IPS-15b (cell line): Measurements from ENCODE around the gene CCDC107.
"Not testable (repeated sequence)": the region's sequence is repeated elsewhere in the genome, so short reads cannot be mapped to it uniquely, and the experiment has no call there.

Source experiments
- H3K27me3 ChIP-seq: one replicate; pipeline ENCODE4 v1.6.1; 2013; ENCODE audit warnings: low read length; ENCODE audit not compliant: control insufficient read depth, insufficient read depth
- H3K36me3 ChIP-seq: one replicate; pipeline ENCODE4 v1.6.1; 2013; ENCODE audit warnings: low read length; ENCODE audit not compliant: control insufficient read depth, insufficient read depth
- H3K4me1 ChIP-seq: one replicate; pipeline ENCODE4 v1.6.1; 2013; ENCODE audit warnings: mild to moderate bottlenecking, low read length; ENCODE audit not compliant: control insufficient read depth, insufficient read depth
- H3K4me3 ChIP-seq: one replicate; pipeline ENCODE4 v1.5.1; 2013; ENCODE audit warnings: low read depth, low read length
- H3K9ac ChIP-seq: one replicate; pipeline ENCODE4 v1.6.1; 2013; ENCODE audit warnings: low read depth, mild to moderate bottlenecking, low read length
- H3K9me3 ChIP-seq: one replicate; pipeline ENCODE4 v1.6.1; 2013; ENCODE audit warnings: mild to moderate bottlenecking, low read length; ENCODE audit not compliant: control insufficient read depth, insufficient read depth

CCDC107 gene

GRCh38 chr9:35618854-35619799, 39.0 kb upstream of the CCDC107 start:
- H3K27me3 ChIP-seq: peaks cover 34% of the 10 kb centered on the region
- H3K9ac ChIP-seq: no peak overlapping the region
- no peaks in the 10 kb centered on the region for H3K4me1 ChIP-seq
- no peaks in the 10 kb centered on the region for H3K36me3 ChIP-seq
- no peak overlapping the region for H3K4me3 ChIP-seq
- H3K9me3 ChIP-seq: no peaks in the 10 kb centered on the region

GRCh38 chr9:35619800-35620158, 38.3 kb upstream of the CCDC107 start:
- Histone ChIP-seq H3K27me3 (peaks cover 34% of the 10 kb centered on the region), H3K36me3 (no peaks in the 10 kb centered on the region), H3K9me3 (no peaks in the 10 kb centered on the region), H3K9ac (no peak overlapping the region), H3K4me1 (no peaks in the 10 kb centered on the region), H3K4me3 (no peak overlapping the region)

- Histone ChIP-seq H3K9ac (no peak overlapping the region), H3K36me3 (no peaks in the 10 kb centered on the region), H3K4me1 (no peaks in the 10 kb centered on the region), H3K9me3 (no peaks in the 10 kb centered on the region), H3K27me3 (no peaks in the 10 kb centered on the region), H3K4me3 (no peak overlapping the region)
Measured at GRCh38 chr9:35627575-35627974, 30.5 kb upstream of the CCDC107 start.

DNA sequence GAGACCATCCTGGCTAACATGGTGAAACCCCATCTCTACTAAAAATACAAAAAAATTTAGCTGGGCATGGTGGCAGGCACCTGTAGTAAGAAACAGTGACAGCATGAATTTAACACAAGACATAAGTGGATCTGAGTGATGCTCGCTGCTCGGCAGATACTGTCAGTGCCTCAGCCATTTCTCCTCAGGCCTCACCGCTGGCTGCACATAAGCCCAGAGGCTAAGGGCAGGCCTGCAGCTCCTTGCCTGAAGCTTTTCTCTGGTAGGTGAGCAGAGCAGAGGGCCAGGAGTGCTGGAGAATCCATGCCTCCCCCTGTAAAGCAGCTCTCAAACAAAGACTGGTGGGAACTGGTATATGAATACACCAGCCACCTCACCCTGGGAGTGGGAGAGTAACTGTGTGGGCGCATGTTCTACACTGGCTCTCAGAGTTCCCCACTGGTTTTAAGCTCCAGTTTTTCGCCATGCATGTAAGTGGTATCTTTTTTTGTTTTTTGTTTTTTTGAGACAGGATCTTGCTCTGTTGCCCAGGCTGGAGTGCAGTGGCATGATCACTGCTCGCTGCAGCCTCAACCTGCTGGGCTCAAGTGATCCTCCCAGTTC, 29.6 kb upstream of the CCDC107 start:
- Histone ChIP-seq H3K36me3 (no peaks in the 10 kb centered on the region), H3K4me1 (no peaks in the 10 kb centered on the region), H3K4me3 (no peak overlapping the region), H3K9ac (no peak overlapping the region), H3K9me3 (no peaks in the 10 kb centered on the region), H3K27me3 (no peaks in the 10 kb centered on the region)

GRCh38 chr9:35629597-35629996, 28.5 kb upstream of the CCDC107 start:
- no peak overlapping the region for H3K4me3 ChIP-seq
- no peaks in the 10 kb centered on the region for H3K36me3 ChIP-seq
- H3K9me3 ChIP-seq: no peaks in the 10 kb centered on the region
- H3K4me1 ChIP-seq: no peaks in the 10 kb centered on the region
- H3K9ac ChIP-seq: no peak overlapping the region
- no peaks in the 10 kb centered on the region for H3K27me3 ChIP-seq

GRCh38 chr9:35635730-35636129, 22.4 kb upstream of the CCDC107 start:
- H3K4me1 ChIP-seq: no peaks in the 10 kb centered on the region
- no peak overlapping the region for H3K9ac ChIP-seq
- no peak overlapping the region for H3K4me3 ChIP-seq
- no peaks in the 10 kb centered on the region for H3K9me3 ChIP-seq
- no peaks in the 10 kb centered on the region for H3K27me3 ChIP-seq
- H3K36me3 ChIP-seq: no peaks in the 10 kb centered on the region

DNA sequence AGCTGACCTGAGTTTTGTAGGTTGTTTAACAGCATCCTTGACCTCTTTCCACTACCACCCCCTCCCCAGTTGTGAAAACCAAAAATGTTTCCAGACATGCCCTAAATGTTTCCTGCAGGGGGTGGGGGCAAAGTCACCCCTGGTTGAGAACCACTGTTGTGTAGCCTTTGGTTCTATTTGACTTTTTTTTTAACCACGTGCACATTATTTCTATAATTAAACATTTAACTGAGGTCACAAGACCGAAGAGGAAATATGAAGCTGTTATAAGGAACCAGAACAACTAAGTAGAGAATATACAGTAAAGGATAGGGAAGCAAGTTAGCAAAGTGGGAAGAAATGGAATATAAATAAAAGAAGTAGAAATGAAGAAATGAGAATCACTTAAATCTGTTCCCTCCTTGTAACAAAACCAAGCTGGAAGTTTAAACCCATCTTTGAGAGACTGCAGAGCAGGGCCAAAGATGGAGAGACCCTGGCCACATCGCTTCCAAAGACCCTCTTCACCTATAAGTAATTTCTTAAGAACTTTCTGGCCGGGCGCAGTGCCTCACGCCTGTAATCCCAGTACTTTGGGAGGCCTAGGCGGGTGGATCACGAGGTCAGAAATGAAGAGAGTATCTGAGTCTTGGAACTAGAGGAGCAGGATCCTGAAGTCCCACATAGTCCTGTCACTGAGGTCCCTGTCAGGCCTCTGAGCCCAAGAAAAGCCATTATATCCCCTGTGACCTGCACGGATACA, 21.8 kb upstream of the CCDC107 start:
- no peaks in the 10 kb centered on the region for H3K9me3 ChIP-seq
- H3K4me3 ChIP-seq: no peak overlapping the region
- H3K27me3 ChIP-seq: no peaks in the 10 kb centered on the region
- H3K4me1 ChIP-seq: no peaks in the 10 kb centered on the region
- no peak overlapping the region for H3K9ac ChIP-seq
- no peaks in the 10 kb centered on the region for H3K36me3 ChIP-seq

- not testable (repeated sequence) for H3K27me3 ChIP-seq, H3K9me3 ChIP-seq, H3K4me1 ChIP-seq, H3K36me3 ChIP-seq, H3K9ac ChIP-seq, H3K4me3 ChIP-seq
Measured at GRCh38 chr9:35636877-35637246, 21.2 kb upstream of the CCDC107 start.

DNA sequence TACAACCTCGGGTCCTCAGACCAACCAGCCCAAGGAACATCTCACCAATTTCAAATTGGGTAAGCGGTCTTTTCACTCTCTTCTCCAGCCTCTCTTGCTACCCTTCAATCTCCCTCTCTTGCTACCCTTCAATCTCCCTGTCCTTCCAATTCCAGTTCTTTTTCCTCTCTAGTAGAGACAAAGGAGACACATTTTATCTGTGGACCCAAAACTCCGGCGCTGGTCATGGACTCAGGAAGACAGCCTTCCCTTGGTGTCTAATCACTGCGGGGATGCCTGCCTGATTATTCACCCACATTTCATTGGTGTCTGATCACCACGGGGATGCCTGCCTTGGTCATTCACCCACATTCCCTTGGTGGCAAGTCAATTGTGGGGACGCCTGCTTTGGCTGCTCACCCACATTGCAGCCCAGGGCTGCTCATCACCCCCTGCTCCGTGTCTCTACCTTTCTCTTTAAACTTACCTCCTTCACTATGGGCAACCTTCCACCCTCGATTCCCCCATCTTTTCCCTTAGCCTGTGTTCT, 20.6 kb upstream of the CCDC107 start:
- H3K9ac ChIP-seq, H3K4me1 ChIP-seq, H3K4me3 ChIP-seq, H3K9me3 ChIP-seq, H3K27me3 ChIP-seq, H3K36me3 ChIP-seq: not testable (repeated sequence)

- not testable (repeated sequence) for H3K27me3 ChIP-seq, H3K36me3 ChIP-seq, H3K4me1 ChIP-seq, H3K9ac ChIP-seq, H3K4me3 ChIP-seq, H3K9me3 ChIP-seq
Measured at GRCh38 chr9:35638751-35639150, 19.3 kb upstream of the CCDC107 start.

DNA sequence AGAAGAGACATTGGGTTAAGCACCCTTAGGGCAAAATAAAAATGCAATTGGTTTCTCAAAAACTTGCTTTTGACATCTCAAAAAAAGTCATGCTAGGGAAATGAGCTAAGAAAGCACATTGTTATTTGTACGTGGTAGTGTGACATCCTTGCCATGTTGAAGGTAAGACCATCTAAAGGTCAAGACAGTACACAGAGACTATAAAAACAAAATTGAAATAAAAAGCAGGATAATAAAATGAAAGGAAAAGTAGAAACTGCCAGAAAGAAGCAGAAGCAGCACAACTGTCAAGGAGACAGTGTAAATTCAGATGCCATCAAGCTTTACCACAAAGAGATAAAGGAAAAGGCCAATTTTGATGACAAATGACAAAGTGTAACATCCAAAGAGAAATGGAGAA, 18.9 kb upstream of the CCDC107 start:
- H3K4me1 ChIP-seq, H3K4me3 ChIP-seq, H3K9me3 ChIP-seq, H3K9ac ChIP-seq, H3K36me3 ChIP-seq, H3K27me3 ChIP-seq: not testable (repeated sequence)
